Hepatocyte (in vitro differentiated cells): Measurements from ENCODE around the gene PPP4R4. TPM values are rescaled to one million over a fixed set of nuclear protein-coding genes. Genes with fewer than 3 reads are reported as not detected.

Experiments used
- DNase-seq: peaks from one replicate; pipeline ENCODE4 v3.0.0-alpha.2; 2016; ENCODE audit warnings: low spot score
- H2AFZ ChIP-seq: fragments of 200-600 bp; sonication (generic); 2 replicates; pipeline ENCODE4 v1.6.0; 2016; ENCODE audit warnings: antibody characterized with exemption, mild to moderate bottlenecking
- H3K27ac ChIP-seq: fragments of 200-600 bp; sonication (generic); 2 replicates; pipeline ENCODE4 v1.5.1; 2016; ENCODE audit warnings: mild to moderate bottlenecking
- H3K27me3 ChIP-seq: fragments of 200-600 bp; sonication (generic); 2 replicates; pipeline ENCODE4 v1.6.1; 2016
- H3K36me3 ChIP-seq: fragments of 200-600 bp; sonication (generic); replicated peaks from 2 replicates; pipeline ENCODE4 v1.5.1; 2016; ENCODE audit warnings: low read depth; ENCODE audit not compliant: insufficient read depth
- H3K4me1 ChIP-seq: fragments of 200-600 bp; sonication (generic); 2 replicates; pipeline ENCODE4 v1.5.1; 2016; ENCODE audit warnings: mild to moderate bottlenecking, moderate library complexity; ENCODE audit not compliant: insufficient read depth
- H3K4me2 ChIP-seq: fragments of 200-600 bp; sonication (generic); 2 replicates; pipeline ENCODE4 v1.6.0; 2016
- H3K4me3 ChIP-seq: fragments of 200-600 bp; sonication (generic); 2 replicates; pipeline ENCODE4 v1.5.1; 2016; ENCODE audit warnings: mild to moderate bottlenecking
- H3K79me2 ChIP-seq: fragments of 200-600 bp; sonication (generic); 2 replicates; pipeline ENCODE4 v1.6.0; 2017; ENCODE audit warnings: mild to moderate bottlenecking
- H3K9me2 ChIP-seq: fragments of 200-600 bp; sonication (generic); replicated peaks from 2 replicates; pipeline ENCODE4 v1.6.0; 2017; ENCODE audit warnings: mild to moderate bottlenecking; ENCODE audit not compliant: insufficient read depth
- H3K9me3 ChIP-seq: fragments of 200-600 bp; sonication (generic); 2 replicates; pipeline ENCODE4 v1.5.1; 2016; ENCODE audit warnings: low read depth, mild to moderate bottlenecking
- H4K20me1 ChIP-seq: fragments of 200-600 bp; sonication (generic); 2 replicates; pipeline ENCODE4 v1.6.0; 2016; ENCODE audit warnings: mild to moderate bottlenecking; ENCODE audit not compliant: insufficient read depth, poor library complexity, severe bottlenecking
- EZH2 ChIP-seq: fragments of 200-600 bp; sonication (generic); IDR thresholded peaks from 2 replicates; pipeline ENCODE4 v1.6.1; 2016; ENCODE audit warnings: antibody characterized with exemption, mild to moderate bottlenecking, borderline replicate concordance
- EZH2phosphoT487 ChIP-seq: fragments of 200-600 bp; sonication (generic); IDR thresholded peaks from one replicate; pipeline ENCODE4 v1.6.1; 2018; ENCODE audit warnings: antibody characterized with exemption, mild to moderate bottlenecking, low read depth, moderate library complexity; ENCODE audit not compliant: unreplicated experiment, severe bottlenecking
- WGBS: methylation state at CpG from one replicate; pipeline ENCODE4 v1.1.6; 2016; ENCODE audit warnings: low lambda C conversion rate; ENCODE audit errors: missing lambda C conversion rate; 5-methylcytosine and 5-hydroxymethylcytosine counted together
- polyA plus RNA-seq: library from polyadenylated mRNA; unstranded; fragments of >200 nt; fragmentation: Nextera tagmentation; extraction: Ambion mirVana; gene quantifications from 2 replicates; pipeline ENCODE4 v1.2.1, GENCODE V29; 2016
- total RNA-seq: library from RNA; depleted of rRNA; stranded (reverse); fragments of >200 nt; gene quantifications from 2 replicates; pipeline ENCODE4 v1.2.3, GENCODE V29; 2014
- TF ChIP-seq, protein P1 (sequence below): fragments of 200-600 bp; sonication (generic); IDR thresholded peaks from 2 replicates; pipeline ENCODE4 v1.5.1; 2016; ENCODE audit warnings: antibody characterized with exemption, mild to moderate bottlenecking; ENCODE audit not compliant: poor library complexity

PPP4R4 gene
- total and polyA plus RNA-seq, 2 experiments from 2014 or later, result 1.0 to 3.8 TPM

- no peaks in the 10 kb centered on the region for H3K4me1 ChIP-seq
- H3K4me3 ChIP-seq, result no peak overlapping the region
- WGBS, result 53% methylated on average over 1 of the region's 1 CpG
- no peak for TF ChIP-seq EZH2
- no peak for TF ChIP-seq EZH2phosphoT487
- TF ChIP-seq, protein P1, sequence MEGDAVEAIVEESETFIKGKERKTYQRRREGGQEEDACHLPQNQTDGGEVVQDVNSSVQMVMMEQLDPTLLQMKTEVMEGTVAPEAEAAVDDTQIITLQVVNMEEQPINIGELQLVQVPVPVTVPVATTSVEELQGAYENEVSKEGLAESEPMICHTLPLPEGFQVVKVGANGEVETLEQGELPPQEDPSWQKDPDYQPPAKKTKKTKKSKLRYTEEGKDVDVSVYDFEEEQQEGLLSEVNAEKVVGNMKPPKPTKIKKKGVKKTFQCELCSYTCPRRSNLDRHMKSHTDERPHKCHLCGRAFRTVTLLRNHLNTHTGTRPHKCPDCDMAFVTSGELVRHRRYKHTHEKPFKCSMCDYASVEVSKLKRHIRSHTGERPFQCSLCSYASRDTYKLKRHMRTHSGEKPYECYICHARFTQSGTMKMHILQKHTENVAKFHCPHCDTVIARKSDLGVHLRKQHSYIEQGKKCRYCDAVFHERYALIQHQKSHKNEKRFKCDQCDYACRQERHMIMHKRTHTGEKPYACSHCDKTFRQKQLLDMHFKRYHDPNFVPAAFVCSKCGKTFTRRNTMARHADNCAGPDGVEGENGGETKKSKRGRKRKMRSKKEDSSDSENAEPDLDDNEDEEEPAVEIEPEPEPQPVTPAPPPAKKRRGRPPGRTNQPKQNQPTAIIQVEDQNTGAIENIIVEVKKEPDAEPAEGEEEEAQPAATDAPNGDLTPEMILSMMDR, result no peak
- H3K79me2 ChIP-seq, result no peaks in the 10 kb centered on the region
- H3K9me3 ChIP-seq, result no peaks in the 10 kb centered on the region
- H3K27me3 ChIP-seq, result no peaks in the 10 kb centered on the region
- no peak for DNase-seq
- no peaks in the 10 kb centered on the region for H3K36me3 ChIP-seq
- H3K4me2 ChIP-seq, result peak overlapping the region; percentile 23
- H4K20me1 ChIP-seq, result no peaks in the 10 kb centered on the region
- H3K27ac ChIP-seq, result peak overlapping the region; percentile 67
- no peak overlapping the region for H2AFZ ChIP-seq
- H3K9me2 ChIP-seq, result no peaks in the 10 kb centered on the region
Observed at GRCh38 chr14:94316692-94317091, 142.6 kb downstream of the PPP4R4 start.

DNA sequence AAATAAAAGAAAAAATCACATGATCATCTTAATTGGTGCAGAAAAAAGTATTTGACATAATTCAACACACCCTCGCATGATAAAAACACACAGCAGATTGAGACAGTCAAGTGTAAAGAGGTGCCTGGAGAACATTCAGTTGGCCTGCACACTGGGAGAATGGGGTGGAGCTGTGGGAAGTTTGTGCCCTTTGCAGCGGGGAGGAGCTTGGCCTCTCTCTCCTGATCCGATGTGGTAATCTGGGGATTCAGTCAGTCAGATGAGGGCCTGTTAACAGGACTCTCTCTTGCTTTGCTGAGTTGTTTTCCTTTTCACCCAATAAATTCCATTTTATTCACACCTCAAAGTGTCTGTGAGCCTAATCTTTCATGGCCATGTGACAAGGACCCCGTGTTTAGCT is 143.1 kb downstream of the PPP4R4 start:
- no peaks in the 10 kb centered on the region for H3K79me2 ChIP-seq
- no peaks in the 10 kb centered on the region for H4K20me1 ChIP-seq
- no peaks in the 10 kb centered on the region for H3K9me2 ChIP-seq
- H3K4me2 ChIP-seq, result peak overlapping the region; percentile 23
- no peaks in the 10 kb centered on the region for H3K36me3 ChIP-seq
- no peaks in the 10 kb centered on the region for H3K4me1 ChIP-seq
- peak overlapping the region; percentile 84 for H3K27ac ChIP-seq
- H3K9me3 ChIP-seq, result no peaks in the 10 kb centered on the region
- WGBS, result 57% methylated on average over 4 of the region's 4 CpGs
- TF ChIP-seq EZH2, result no peak
- no peak for TF ChIP-seq EZH2phosphoT487
- TF ChIP-seq, protein P1, result no peak
- DNase-seq, result peak; percentile 79
- H2AFZ ChIP-seq, result no peak overlapping the region
- no peak overlapping the region for H3K4me3 ChIP-seq
- no peaks in the 10 kb centered on the region for H3K27me3 ChIP-seq

GRCh38 chr14:94320243-94320642 is 146.1 kb downstream of the PPP4R4 start:
- H2AFZ ChIP-seq, result no peak overlapping the region
- peak overlapping the region; percentile 83 for H3K27ac ChIP-seq

More at GRCh38 chr14:94320243-94320642, 146.1 kb downstream of the PPP4R4 start:
- no peak for TF ChIP-seq EZH2phosphoT487
- no peak for TF ChIP-seq EZH2
- TF ChIP-seq, protein P1, result no peak
- peak overlapping the region; percentile 25 for H3K4me2 ChIP-seq
- WGBS, result 57% methylated on average over 5 of the region's 5 CpGs
- no peaks in the 10 kb centered on the region for H3K9me3 ChIP-seq
- no peaks in the 10 kb centered on the region for H3K27me3 ChIP-seq
- H3K4me3 ChIP-seq, result no peak overlapping the region
- H4K20me1 ChIP-seq, result no peaks in the 10 kb centered on the region
- DNase-seq, result peak; percentile 66
- H3K36me3 ChIP-seq, result no peaks in the 10 kb centered on the region
- no peaks in the 10 kb centered on the region for H3K79me2 ChIP-seq
- no peaks in the 10 kb centered on the region for H3K4me1 ChIP-seq
- H3K9me2 ChIP-seq, result no peaks in the 10 kb centered on the region
